Gastrocnemius medialis (tissue), 4 donors: ENCODE data around the gene GDI1. TPM values are rescaled to one million over a fixed set of nuclear protein-coding genes. Genes with fewer than 3 reads are reported as not detected.

Experiments used
- ATAC-seq, 2 donors: fragments of 150-250 bp; one replicate each; pipeline ENCODE4 v1.9.1; 2016
- DNase-seq, 2 donors: peaks; one replicate each; pipeline ENCODE4 v3.0.0-alpha.2; 2019
- H3K27ac ChIP-seq, 4 donors: fragments of 200-600 bp; sonication (generic); 1 replicate in 1 of 4; 2 replicates in 3 of 4; pipeline ENCODE4 v1.5.1; 2016 to 2018; ENCODE audit warnings: mild to moderate bottlenecking in 2 of 4, moderate library complexity in 1 of 4
- H3K27me3 ChIP-seq, 3 donors: fragments of 200-600 bp; sonication (generic) in 2 of 3; 1 replicate in 1 of 3; 2 replicates in 2 of 3; pipeline versions ENCODE4 v1.5.1 to v1.6.0; 2016 to 2019; ENCODE audit warnings: mild to moderate bottlenecking in 1 of 3, moderate library complexity in 1 of 3
- H3K36me3 ChIP-seq, 2 donors: fragments of 200-600 bp; sonication (generic) in 1 of 2; one replicate each; pipeline ENCODE4 v1.5.1; 2017 to 2018
- H3K4me1 ChIP-seq, 2 donors: fragments of 200-600 bp; sonication (generic) in 1 of 2; one replicate each; pipeline ENCODE4 v1.5.1; 2016 to 2017; ENCODE audit warnings: mild to moderate bottlenecking in 2 of 2
- H3K4me3 ChIP-seq, 4 donors: fragments of 200-600 bp; sonication (generic) in 3 of 4; 1 replicate in 1 of 4; 2 replicates in 3 of 4; pipeline ENCODE4 v1.5.1; 2016 to 2019; ENCODE audit warnings: mild to moderate bottlenecking in 2 of 4
- H3K9me3 ChIP-seq, 3 donors: fragments of 200-600 bp; sonication (generic) in 2 of 3; 1 replicate in 1 of 3; 2 replicates in 2 of 3; pipeline ENCODE4 v1.5.1; 2016 to 2019
- POLR2A ChIP-seq, 2 donors: fragments of 450-650 bp; IDR thresholded peaks; one replicate each; pipeline ENCODE4 v1.6.1; 2017; ENCODE audit warnings: antibody characterized with exemption in 2 of 2, mild to moderate bottlenecking in 2 of 2, moderate library complexity in 2 of 2
- in situ Hi-C, 4 donors: fragments of 200-750 bp; cut with MboI; loops; one replicate each; pipeline versions ENCODE4 v1.15.0 to v1.8.0; 2017; ENCODE audit warnings: low sequenced_read_pairs in 4 of 4
- intact Hi-C: fragments of 100-400 bp; cut with DNase I; formaldehyde crosslinking; loops from one replicate; pipeline ENCODE4 v1.15.1; 2023; ENCODE audit warnings: low total_unique reads
- total RNA-seq, 4 donors: library from RNA; depleted of rRNA; stranded (reverse); fragments of >200 nt; gene quantifications; one replicate each; pipeline versions ENCODE4 v1.1.0 to v1.2.3, GENCODE V29; 2016
- TF ChIP-seq, protein P1 (sequence below), 5 experiments: fragments of 450-650 bp in 3 of 5; fragments of 200-600 bp in 2 of 5; sonication (generic) in 2 of 5; IDR thresholded peaks in 4 of 5; conservative IDR thresholded peaks in 1 of 5; 1 replicate in 4 of 5; 2 replicates in 1 of 5; pipeline ENCODE4 v1.5.1; 2016 to 2019; ENCODE audit warnings: antibody characterized with exemption in 5 of 5, mild to moderate bottlenecking in 3 of 5, moderate library complexity in 3 of 5

GDI1 gene
- total RNA-seq, 4 donors from 2014 or later: 19.8 to 54.5 (median 39.0) TPM

GRCh38 chrX:154462396-154462795, 25.4 kb downstream of the GDI1 start:
- TF ChIP-seq, protein P1, sequence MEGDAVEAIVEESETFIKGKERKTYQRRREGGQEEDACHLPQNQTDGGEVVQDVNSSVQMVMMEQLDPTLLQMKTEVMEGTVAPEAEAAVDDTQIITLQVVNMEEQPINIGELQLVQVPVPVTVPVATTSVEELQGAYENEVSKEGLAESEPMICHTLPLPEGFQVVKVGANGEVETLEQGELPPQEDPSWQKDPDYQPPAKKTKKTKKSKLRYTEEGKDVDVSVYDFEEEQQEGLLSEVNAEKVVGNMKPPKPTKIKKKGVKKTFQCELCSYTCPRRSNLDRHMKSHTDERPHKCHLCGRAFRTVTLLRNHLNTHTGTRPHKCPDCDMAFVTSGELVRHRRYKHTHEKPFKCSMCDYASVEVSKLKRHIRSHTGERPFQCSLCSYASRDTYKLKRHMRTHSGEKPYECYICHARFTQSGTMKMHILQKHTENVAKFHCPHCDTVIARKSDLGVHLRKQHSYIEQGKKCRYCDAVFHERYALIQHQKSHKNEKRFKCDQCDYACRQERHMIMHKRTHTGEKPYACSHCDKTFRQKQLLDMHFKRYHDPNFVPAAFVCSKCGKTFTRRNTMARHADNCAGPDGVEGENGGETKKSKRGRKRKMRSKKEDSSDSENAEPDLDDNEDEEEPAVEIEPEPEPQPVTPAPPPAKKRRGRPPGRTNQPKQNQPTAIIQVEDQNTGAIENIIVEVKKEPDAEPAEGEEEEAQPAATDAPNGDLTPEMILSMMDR (IDR thresholded peaks at IDR 0.05 in 4 of 5, conservative IDR thresholded peaks at IDR 0.05 in 1 of 5): no peak
- no peaks in the 10 kb centered on the region for H3K27me3 ChIP-seq
- H3K9me3 ChIP-seq: no peaks in the 10 kb centered on the region
- ATAC-seq (no peak), DNase-seq (no peak)
- in situ Hi-C loops: no loop called here
- H3K27ac ChIP-seq: no peak overlapping the region
- intact Hi-C loops: no loop called here
- no peaks in the 10 kb centered on the region for H3K36me3 ChIP-seq
- no peak overlapping the region for H3K4me3 ChIP-seq
- no peaks in the 10 kb centered on the region for H3K4me1 ChIP-seq

DNA sequence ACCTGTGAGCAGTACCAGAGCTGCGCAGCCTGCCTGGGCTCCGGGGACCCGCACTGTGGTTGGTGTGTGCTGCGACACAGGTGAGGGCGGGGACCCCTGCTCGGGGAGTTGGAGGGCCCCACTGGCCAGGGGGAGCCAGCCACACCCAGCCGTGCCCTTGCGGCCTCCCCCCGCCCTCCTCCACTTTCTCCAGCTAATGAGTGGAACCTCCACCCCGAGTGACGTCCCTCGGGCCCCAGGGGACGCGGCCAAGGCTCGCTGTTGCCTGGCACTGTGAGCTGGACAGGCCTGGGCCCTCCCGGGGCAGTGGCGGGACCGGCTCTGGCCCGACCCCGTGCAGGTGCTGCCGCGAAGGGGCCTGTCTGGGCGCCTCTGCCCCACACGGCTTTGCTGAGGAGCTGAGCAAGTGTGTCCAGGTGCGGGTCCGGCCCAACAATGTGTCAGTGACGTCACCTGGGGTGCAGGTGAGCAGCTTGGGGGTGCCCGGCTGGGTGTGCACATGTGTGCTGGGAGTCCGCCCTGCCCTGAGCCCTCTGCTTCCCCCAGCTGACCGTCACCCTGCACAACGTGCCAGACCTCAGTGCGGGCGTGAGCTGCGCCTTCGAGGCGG, 26.8 kb downstream of the GDI1 start:
- no peak overlapping the region for H3K4me3 ChIP-seq

GRCh38 chrX:154464806-154465365, 27.9 kb downstream of the GDI1 start:
- intact Hi-C loops (no loop called here), in situ Hi-C loops (no loop called here)
- no peak for ATAC-seq
- TF ChIP-seq, protein P1 (IDR thresholded peaks at IDR 0.05 in 4 of 5, conservative IDR thresholded peaks at IDR 0.05 in 1 of 5): no peak
- TF ChIP-seq POLR2A (IDR thresholded peaks at IDR 0.05): no peak
- no peaks in the 10 kb centered on the region for H3K9me3 ChIP-seq
- H3K27me3 ChIP-seq: no peaks in the 10 kb centered on the region
- H3K4me3 ChIP-seq: no peak overlapping the region
- no peaks in the 10 kb centered on the region for H3K4me1 ChIP-seq
- no peak for DNase-seq
- no peaks in the 10 kb centered on the region for H3K36me3 ChIP-seq
- H3K27ac ChIP-seq: no peak overlapping the region

More for the DNA sequence above, 26.8 kb downstream of the GDI1 start:
- H3K27ac ChIP-seq: no peak overlapping the region
- DNase-seq: no peak
- no peaks in the 10 kb centered on the region for H3K4me1 ChIP-seq
- intact Hi-C loops: no loop called here
- TF ChIP-seq, protein P1 (IDR thresholded peaks at IDR 0.05 in 4 of 5, conservative IDR thresholded peaks at IDR 0.05 in 1 of 5): no peak
- TF ChIP-seq POLR2A (IDR thresholded peaks at IDR 0.05): no peak
- in situ Hi-C loops: no loop called here
- H3K36me3 ChIP-seq: no peaks in the 10 kb centered on the region
- ATAC-seq: no peak
- no peaks in the 10 kb centered on the region for H3K9me3 ChIP-seq
- H3K27me3 ChIP-seq: no peaks in the 10 kb centered on the region

- no peaks in the 10 kb centered on the region for H3K36me3 ChIP-seq
- intact Hi-C loops: no loop called here
Observed at GRCh38 chrX:154465601-154466000, 28.6 kb downstream of the GDI1 start.

More at GRCh38 chrX:154465601-154466000, 28.6 kb downstream of the GDI1 start:
- H3K4me3 ChIP-seq: no peak overlapping the region
- TF ChIP-seq, protein P1 (IDR thresholded peaks at IDR 0.05 in 4 of 5, conservative IDR thresholded peaks at IDR 0.05 in 1 of 5): no peak
- no peak for TF ChIP-seq POLR2A (IDR thresholded peaks at IDR 0.05)
- no peak overlapping the region for H3K27ac ChIP-seq
- in situ Hi-C loops: no loop called here
- no peaks in the 10 kb centered on the region for H3K27me3 ChIP-seq
- H3K4me1 ChIP-seq: no peaks in the 10 kb centered on the region
- no peaks in the 10 kb centered on the region for H3K9me3 ChIP-seq
- no peak for DNase-seq
- no peak for ATAC-seq
